GM19372 (cell line): Measurements from ENCODE around the gene TRPM3.
A peak's percentile ranks its signal among the peaks of the same experiment; 100 is the strongest.

Source experiments
- ATAC-seq: cut with Tn5 transposase; IDR thresholded peaks from one replicate; pipeline ENCODE4 v1.9.1; 2021; ENCODE audit warnings: mild to moderate bottlenecking, low read depth, moderate library complexity; ENCODE audit not compliant: unreplicated experiment

TRPM3 gene

GRCh38 chr9:70567511-70567910, 553.9 kb downstream of the TRPM3 start:
- ATAC-seq: no peak

DNA sequence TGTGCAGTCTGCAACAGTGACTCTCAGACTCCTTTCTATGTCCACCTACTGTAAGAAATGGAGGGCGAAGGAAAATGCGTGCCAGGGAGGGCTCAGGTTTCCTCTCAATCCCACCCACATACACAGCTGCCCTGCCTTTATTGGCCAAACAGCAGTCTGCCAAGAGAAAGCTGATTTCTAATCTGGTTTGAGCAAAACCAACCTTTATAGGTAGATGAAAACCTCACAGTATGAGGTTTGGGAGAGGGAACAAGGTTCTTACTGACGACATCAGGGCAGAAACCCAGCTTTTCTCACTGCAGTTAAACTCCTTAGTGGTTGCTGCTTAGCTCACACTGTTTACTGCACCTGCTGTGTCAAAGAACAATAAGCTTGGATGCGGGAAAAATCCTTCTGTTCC, 554.7 kb downstream of the TRPM3 start:
- no peak for ATAC-seq

DNA sequence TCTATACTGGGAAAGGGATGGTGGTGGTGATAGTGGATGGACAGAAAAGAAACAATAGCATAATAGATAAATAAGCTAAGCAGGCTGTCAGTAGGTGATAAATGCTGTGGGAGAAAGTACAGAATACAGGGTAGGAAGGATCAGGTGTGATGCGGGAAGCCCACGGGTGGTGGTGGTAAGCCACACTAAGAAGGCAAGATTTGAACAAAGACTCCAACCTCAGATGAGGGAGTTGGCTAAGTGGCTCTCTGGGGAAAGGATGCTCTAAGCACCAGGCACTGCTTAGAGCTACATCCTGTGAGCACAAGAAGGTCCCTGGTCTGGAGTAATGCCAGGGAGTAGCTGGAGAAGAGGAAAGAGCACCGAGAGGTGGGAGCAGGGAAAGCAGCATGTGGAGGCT, 555.4 kb downstream of the TRPM3 start:
- ATAC-seq: no peak

- no peak for ATAC-seq
Measured at GRCh38 chr9:70564468-70565335, 556.7 kb downstream of the TRPM3 start.

DNA sequence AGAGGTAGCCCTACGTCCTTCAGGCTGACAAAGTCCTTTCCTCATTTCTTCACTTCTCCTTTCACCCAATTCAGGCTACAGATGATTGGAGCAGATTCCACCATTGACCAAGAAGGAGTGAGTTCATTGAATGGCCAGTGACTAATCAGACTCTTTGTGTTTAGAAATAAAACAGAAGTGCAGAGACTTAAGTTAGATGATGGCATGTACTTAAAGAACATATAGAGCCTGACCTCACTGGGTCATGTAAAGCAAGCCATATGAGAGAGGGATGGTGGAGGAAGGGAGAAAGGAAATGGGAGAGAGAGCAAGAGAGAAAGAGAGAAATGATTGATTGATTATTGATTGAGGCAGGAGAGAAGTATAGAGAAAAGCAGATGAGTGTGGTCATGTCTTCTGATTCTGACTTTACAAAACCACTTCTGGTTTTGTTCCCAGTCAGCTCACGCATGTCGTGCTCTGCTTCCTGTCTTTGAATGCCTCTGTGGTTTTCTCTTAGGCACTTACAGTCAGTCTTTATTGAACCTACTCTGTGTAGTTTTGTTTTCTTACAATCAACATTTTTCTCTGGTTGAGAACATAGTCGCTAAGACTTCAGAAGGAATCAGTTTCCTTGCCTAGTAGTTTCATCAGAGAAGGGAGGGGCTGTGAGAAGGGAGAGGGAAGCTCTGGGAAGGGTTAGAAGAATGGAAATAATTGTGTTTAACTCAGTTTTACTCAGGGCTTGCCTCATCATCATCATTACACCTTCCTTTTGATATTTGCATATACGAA, 557.8 kb downstream of the TRPM3 start:
- peak; percentile 98 for ATAC-seq

- no peak for ATAC-seq
Measured at GRCh38 chr9:70563010-70563409, 558.4 kb downstream of the TRPM3 start.

- no peak for ATAC-seq
Measured at GRCh38 chr9:70561786-70562395, 559.5 kb downstream of the TRPM3 start.

- ATAC-seq: no peak
Measured at GRCh38 chr9:70561111-70561510, 560.3 kb downstream of the TRPM3 start.

DNA sequence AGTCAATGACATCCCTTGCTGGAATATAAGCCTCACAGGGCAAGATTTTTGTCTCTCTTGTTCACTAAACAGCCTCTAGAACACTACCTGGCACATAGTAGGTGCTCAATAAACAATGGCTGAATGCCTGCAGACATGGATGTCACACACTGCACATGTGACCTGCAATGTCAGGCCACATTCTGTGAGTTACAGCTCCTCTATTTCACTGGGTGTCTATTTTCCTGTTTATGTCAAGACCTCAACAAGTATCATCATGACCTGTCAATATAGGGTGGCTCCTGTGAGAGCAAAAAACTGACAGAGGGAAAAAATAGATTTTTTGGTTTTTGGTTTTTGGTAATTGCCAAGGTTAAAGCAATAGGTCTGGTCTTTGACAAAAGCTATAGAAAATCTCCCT, 562.3 kb downstream of the TRPM3 start:
- ATAC-seq: no peak

DNA sequence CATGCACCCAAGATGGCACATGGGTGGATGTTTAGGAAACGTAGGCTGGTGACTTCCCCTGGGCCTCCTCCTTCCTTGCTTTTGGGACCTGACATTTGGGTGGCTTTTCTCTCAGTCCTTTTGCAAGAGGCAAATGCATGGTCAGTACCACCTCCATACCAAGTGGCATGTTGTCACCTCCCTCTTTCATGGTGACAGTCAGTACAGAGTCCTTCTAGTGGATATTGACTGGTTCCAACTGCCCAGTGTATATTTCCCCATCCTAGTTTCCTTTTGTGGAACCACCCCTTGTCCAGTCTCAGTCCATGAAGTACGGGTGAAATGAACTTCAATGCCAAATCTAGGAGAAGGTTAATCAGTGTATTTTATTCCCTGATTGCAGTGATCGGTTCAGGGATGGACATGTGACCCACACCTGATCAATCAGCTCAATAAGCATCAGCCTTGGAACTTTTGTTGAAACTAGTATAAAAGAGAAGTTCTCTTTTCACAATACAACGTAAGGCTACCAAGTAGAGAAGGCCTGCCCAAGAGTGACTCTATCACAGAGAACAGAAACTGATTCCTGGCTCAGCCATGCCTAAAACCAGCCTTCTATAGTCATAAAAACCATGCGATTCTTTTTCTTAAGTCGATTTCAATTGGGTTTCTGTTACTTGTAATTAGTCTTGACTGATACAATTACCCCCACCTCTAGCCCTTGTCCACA, 563.6 kb downstream of the TRPM3 start:
- peak; percentile 96 for ATAC-seq

- no peak for ATAC-seq
Measured at GRCh38 chr9:70556771-70557170, 564.6 kb downstream of the TRPM3 start.

GRCh38 chr9:70554881-70555280, 566.5 kb downstream of the TRPM3 start:
- no peak for ATAC-seq

GRCh38 chr9:70553707-70554673, 567.4 kb downstream of the TRPM3 start:
- ATAC-seq: no peak

- ATAC-seq: no peak
Measured at GRCh38 chr9:70552561-70552960, 568.9 kb downstream of the TRPM3 start.

- no peak for ATAC-seq
Measured at GRCh38 chr9:70551801-70552200, 569.6 kb downstream of the TRPM3 start.

- ATAC-seq: no peak
Measured at GRCh38 chr9:70551396-70551795, 570.0 kb downstream of the TRPM3 start.

DNA sequence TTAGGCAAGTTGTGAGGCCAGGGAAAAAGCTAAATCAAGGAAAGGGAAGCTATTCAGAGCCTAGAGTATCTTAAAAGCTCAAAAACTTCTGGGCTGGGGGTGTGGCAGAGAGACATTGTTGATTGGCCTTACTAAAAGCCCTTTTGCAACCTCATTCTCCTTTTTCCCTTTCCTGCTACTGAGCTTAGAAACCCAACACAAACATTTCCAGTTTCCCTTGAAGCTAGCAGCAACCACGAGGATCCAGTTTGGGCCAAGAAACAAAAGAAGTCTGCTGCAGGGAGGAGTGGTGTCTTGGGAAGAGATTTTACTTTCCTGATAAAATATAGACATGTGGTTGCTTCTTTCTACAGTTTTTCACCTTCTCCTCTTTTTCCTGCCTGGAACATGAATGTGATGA, 571.5 kb downstream of the TRPM3 start:
- no peak for ATAC-seq

GRCh38 chr9:70542311-70542931, 579.0 kb downstream of the TRPM3 start:
- ATAC-seq: no peak

DNA sequence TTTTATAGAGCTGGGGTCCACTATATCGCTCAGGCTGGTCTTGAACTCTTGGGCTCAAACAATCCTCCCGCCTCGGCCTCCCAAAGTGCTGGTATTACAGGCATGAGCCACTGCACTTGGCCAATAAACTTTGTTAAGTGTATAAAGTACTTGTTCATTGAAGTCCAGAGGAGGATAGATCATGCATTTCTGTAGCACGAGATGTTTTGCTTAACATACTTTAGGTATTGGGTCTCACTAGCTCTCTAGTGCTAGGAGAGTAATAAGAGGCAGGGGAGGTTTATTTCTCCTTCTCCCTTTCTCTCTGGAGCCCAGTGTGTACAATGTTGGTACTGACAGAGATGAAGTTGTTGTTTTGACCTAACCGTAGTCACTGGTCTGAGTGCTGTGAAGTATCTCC, 581.4 kb downstream of the TRPM3 start:
- no peak for ATAC-seq
